Right ventricle myocardium superior (tissue), 1 donor: Measurements from ENCODE around the gene HNRNPR. TPM values are rescaled to one million over a fixed set of nuclear protein-coding genes. Genes with fewer than 3 reads are reported as not detected.
A peak's percentile ranks its signal among the peaks of the same experiment; 100 is the strongest.

Source experiments
- ATAC-seq: fragments of 200-7000 bp; cut with Tn5 transposase; one replicate; pipeline ENCODE4 v1.9.1; 2020; ENCODE audit warnings: mild to moderate bottlenecking; ENCODE audit not compliant: poor library complexity
- DNase-seq: peaks from one replicate; pipeline ENCODE4 v3.0.0-alpha.2; 2020
- intact Hi-C: fragments of 100-400 bp; cut with DNase I; formaldehyde crosslinking; loops from one replicate; pipeline ENCODE4 v1.11.2; 2022
- total RNA-seq: library from RNA; stranded (reverse); fragmentation: NEBNext Ultra II Directional; extraction: Animal tissue kit (Norgen Biotek cat#: 25700); gene quantifications from one replicate; pipeline ENCODE4 v1.2.1, GENCODE V29; 2021
- donor health status: DM: no; HTN: yes; CAD: no; lungs with severe emphysema.

The HNRNPR gene
- total RNA-seq, 1 donor from 2014 or later = 53.5 TPM

GRCh38 chr1:23370709-23371584 lies 26.9 kb upstream of the HNRNPR start:
- no peak for DNase-seq
- no peak for ATAC-seq
- intact Hi-C loops = no loop called here

- DNase-seq (no peak), ATAC-seq (no peak)
- intact Hi-C loops = no loop called here
Measured at GRCh38 chr1:23370330-23370708, 26.2 kb upstream of the HNRNPR start.

- intact Hi-C loops = loop anchor here (2.0 to 5.0 kb wide), 2 partner anchors 25 to 33 kb away; partner anchors contain the start of gene HNRNPR
- peak; percentile 52 for ATAC-seq
- peak; percentile 90 for DNase-seq
Measured at GRCh38 chr1:23369335-23370013, 25.4 kb upstream of the HNRNPR start, which contains the start of gene ZNF436. TSS of gene ZNF436 (minus strand) at chr1:23369836. CDS start at chr1:23368005, 1,831 bp downstream.

GRCh38 chr1:23368562-23369334 lies 24.7 kb upstream of the HNRNPR start:
- peak; percentile 96 for DNase-seq
- ATAC-seq = peak; percentile 92
- intact Hi-C loops = loop anchor here (2.0 to 5.0 kb wide), 2 partner anchors 24 to 34 kb away; partner anchors contain the start of gene HNRNPR

- ATAC-seq (peak; percentile 94), DNase-seq (peak; percentile 99)
- intact Hi-C loops = loop anchor here (2.0 to 5.0 kb wide), 2 partner anchors 23 to 34 kb away; partner anchors contain the start of gene HNRNPR
Measured at GRCh38 chr1:23367791-23368561, 23.9 kb upstream of the HNRNPR start.

DNA sequence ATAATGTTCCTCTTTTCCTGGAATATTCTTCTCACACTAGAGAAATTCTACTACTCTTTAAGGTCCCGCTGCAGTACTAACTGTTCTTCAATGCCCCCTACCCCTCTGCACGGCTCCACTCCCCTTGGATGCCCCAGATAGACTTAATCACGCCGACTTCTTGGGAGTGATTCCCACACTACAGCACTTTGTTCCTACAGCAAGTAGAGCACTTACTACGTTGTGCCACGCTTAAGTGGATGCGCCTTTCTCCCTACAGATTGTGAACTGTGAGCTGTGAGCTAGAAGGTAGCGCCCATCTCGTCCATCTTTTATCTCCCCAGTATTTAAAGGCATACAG lies 23.3 kb upstream of the HNRNPR start:
- ATAC-seq = no peak
- intact Hi-C loops = loop anchor here (5.0 kb wide), 1 partner anchor 35 kb away; no protein-coding TSS in a partner anchor
- DNase-seq = no peak

DNA sequence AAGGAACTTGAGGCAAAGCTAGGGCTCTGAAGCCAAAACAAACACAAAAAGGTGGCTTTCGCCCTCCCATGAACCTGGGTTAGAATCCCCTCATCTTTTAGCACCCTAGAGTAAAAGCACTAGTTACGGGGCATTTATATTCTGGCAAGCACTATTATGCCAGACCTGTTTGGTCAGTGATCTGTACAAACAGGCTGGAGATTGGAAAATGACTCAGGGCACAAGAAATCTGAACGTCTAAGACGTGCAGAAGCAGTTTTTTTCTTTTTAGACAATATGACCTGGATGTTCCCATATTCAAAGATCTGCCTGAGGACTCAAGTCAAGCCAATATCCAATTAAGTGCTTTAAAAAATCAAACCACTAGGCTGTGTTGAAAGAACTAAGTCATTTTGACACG lies 22.5 kb upstream of the HNRNPR start:
- ATAC-seq (no peak), DNase-seq (no peak)
- intact Hi-C loops = loop anchor here (5.0 kb wide), 1 partner anchor 36 kb away; no protein-coding TSS in a partner anchor

GRCh38 chr1:23366146-23366545 lies 22.1 kb upstream of the HNRNPR start:
- intact Hi-C loops = loop anchor here (5.0 kb wide), 1 partner anchor 36 kb away; no protein-coding TSS in a partner anchor
- no peak for ATAC-seq
- no peak for DNase-seq

DNA sequence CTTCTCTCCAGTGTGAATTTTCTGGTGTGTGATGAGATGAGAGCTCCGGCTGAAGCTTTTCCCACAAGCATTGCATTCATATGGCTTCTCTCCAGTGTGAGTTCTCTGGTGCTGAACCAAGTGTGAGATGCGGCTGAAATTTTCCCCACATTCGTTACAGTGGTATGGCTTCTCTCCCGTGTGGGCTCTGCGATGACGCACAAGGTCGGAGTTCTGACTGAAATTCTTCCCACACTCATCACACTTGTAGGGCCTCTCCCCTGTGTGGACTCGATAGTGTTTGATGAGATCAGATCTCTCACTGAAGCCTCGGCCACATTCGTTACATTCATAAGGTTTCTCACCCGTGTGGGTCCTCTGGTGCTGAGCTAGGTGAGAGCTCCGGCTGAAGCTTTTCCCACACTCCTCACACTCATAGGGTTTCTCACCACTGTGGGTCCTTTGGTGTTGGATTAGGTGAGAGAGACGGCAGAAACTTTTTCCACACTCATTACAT lies 18.2 kb upstream of the HNRNPR start:
- intact Hi-C loops = no loop called here
- ATAC-seq (no peak), DNase-seq (no peak)

- DNase-seq (no peak), ATAC-seq (no peak)
- intact Hi-C loops = no loop called here
Measured at GRCh38 chr1:23358310-23358875, 14.3 kb upstream of the HNRNPR start.

DNA sequence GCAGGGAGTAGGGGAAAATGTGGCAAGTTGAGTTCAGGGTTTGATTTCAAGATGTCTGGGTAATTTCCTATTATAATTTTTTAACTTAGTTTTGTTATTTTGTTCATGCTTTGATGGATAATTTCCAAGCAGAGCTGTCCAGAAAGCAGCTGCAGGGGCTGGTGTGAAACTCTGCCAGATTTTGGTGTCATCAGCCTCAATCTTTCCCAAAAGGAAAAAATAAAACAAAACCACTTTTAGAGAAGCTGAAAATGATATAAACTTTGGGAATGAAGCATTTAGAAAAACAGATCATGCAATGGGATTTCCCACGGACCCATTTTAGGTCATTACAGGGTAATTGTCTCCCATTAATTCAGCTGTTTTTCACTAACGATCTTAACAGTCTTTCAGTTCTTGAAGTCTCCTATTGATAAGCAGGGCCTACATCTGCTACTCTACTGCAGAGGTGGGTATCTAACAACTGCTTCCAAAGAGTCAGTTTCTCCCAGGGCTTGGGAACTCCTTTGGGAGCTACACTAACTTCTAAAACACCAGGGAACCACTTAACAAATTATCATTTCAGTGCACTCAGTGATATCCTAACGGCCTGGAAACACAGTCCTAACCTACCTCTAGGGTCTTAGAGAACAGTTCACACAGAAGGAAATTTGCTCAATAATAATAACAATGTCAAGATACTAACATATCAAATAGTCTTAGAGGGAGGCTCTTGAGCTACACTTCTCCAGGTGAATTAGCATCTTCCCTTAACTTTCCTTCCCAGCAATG lies 13.2 kb upstream of the HNRNPR start:
- ATAC-seq (peak; percentile 41), DNase-seq (no peak)
- intact Hi-C loops = no loop called here

DNA sequence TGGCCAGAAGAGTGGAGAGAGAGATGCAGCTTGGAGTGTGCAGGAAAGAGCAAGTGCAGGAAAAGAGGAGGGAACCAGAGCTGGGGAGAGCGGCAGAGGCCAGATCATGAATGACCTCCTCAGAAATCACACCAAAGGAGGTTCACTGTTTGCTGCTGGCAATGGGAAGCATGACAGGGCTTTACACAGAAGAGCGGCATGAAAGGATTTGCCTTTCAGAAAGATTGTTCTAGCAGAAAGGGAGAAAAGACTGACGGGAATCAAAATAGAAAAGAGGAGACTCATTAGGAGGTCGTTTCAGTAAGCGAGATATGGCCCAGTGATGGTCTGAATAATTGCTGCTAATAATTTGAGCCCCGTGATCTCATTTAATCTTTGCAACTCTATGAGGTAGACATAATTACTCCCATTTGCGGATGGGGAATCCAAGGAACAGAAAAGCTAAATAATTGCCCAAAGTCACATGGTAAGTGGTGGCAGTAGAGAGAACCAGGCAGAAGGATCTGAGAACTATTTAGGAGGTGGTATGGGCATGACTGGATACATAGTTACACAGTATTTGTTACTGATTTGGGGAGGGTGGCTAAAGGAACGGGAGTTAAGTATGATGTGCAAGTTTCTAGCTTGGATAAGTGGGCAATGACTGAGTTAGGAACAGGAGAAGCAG lies 12.5 kb upstream of the HNRNPR start:
- DNase-seq (no peak), ATAC-seq (no peak)
- intact Hi-C loops = no loop called here

DNA sequence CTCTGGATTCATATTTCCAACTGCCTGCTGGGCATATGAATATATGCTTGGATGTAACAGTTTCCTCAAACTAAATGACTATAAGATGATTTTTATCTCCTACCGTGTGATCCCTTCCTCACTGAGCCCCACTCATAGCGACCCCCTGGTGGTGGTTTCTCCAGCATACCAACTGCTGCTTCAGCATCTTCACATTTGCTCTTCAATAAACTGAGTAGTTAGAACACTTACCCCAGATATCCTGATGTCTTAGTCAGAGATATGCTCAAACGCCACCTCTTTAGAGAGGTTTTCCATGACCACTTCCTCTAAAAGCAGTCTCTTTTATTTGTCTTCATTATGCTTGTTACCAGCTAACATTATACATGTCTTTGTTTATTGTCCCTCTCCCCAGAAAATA lies 10.2 kb upstream of the HNRNPR start:
- intact Hi-C loops = no loop called here
- DNase-seq (no peak), ATAC-seq (no peak)

DNA sequence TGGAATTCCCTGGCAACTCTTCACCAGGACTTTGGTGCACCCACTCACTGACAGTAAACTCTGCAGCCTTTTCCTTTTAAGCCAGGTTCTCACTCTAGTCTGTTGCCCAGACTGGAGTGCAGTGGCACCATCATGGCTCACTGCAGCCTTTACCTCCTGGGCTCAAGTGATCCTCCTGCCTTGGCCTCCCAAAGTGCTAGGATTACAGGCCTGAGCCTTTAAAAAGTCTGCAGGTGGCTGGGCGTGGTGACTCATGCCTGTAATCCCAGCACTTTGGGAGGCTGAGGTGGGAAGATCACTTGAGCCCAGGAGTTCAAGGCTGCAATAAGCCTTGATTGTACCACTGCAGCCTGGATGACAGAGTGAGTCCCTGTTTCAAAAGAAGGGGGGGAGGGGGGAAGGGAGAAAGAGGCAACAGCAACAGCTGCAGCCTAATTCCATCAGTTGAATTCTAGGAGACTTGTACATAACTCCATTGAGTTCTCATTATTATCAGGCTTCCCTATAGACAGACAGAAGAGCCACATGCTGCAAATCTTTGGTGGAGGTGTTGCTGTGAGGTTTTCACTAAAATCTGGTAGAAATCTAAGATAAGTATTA lies 8.1 kb upstream of the HNRNPR start:
- intact Hi-C loops = no loop called here
- DNase-seq (no peak), ATAC-seq (no peak)

DNA sequence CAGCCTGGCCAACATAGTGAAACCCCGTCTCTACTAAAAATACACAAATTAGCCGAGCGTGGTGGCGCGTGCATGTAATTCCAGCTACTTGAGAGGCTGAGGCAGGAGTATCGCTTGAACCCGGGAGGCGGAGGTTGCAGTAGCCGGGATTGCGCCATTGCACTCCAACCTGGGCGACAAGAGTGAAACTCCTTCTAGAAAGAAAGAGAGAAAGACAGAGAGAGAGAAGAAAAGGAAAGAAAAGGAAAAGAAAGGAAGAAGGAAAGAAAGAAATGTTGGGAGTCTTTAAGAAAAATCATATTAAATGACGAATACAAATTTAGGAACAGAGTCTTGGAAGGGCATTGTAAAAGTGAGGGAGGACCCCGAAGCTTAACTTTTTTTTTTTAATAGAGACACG lies 1.8 kb upstream of the HNRNPR start:
- intact Hi-C loops = loop anchor here (2.0 kb wide), 1 partner anchor 23 kb away; the partner anchor contains the start of gene ZNF436
- DNase-seq = no peak
- no peak for ATAC-seq

GRCh38 chr1:23344987-23345472 lies 946 bp upstream of the HNRNPR start:
- no peak for DNase-seq
- ATAC-seq = peak; percentile 0
- intact Hi-C loops = loop anchor here (2.0 kb wide), 1 partner anchor 24 kb away; the partner anchor contains the start of gene ZNF436
